ENCODE results near the gene HSD17B14. TPM values are rescaled to one million over a fixed set of nuclear protein-coding genes. Genes with fewer than 3 reads are reported as not detected.

HSD17B14 gene
- total and polyA plus RNA-seq, 9 of the 15 experiments (the other 6 are each of a cell fraction or from before 2014, with no cell fraction given): 0.16 TPM; not detected in 8

GRCh38 chr19:48881741-48882657 is 45.7 kb upstream of the HSD17B14 start (continued):
- peak; percentile 76; the same call in 1 of the 2 replicates for TF ChIP-seq PHTF2 (CRISPR knock-in tag; IDR thresholded peaks at IDR 0.05)
- TF ChIP-seq NKRF (IDR thresholded peaks at IDR 0.05; ENCODE audit: borderline replicate concordance): no peak
- peak; percentile 95 for TF ChIP-seq TCF15 (CRISPR knock-in tag; IDR thresholded peaks at IDR 0.05)
- peak; percentile 80; the same call in 1 of the 2 replicates for TF ChIP-seq KLF13 (tag; IDR thresholded peaks at IDR 0.05; ENCODE audit: borderline replicate concordance, low read depth)
- TF ChIP-seq ZNF134 (CRISPR knock-in tag; conservative IDR thresholded peaks at IDR 0.05): peak; percentile 71
- no peak for TF ChIP-seq KDM2B (CRISPR knock-in tag; IDR thresholded peaks at IDR 0.05)
- TF ChIP-seq THRA (IDR thresholded peaks at IDR 0.05): no peak
- 0 out of 4 replicates have a peak, but pooled peaks have one; percentile 21 to 24 for TF ChIP-seq TRIM24 (IDR thresholded peaks at IDR 0.05)
- peak; percentile 85 for TF ChIP-seq PPARD (CRISPR knock-in tag; IDR thresholded peaks at IDR 0.05)
- no peak for TF ChIP-seq EZH2 (IDR thresholded peaks at IDR 0.05; ENCODE audit: borderline replicate concordance, low read depth, low read length)
- no peak for TF ChIP-seq ZFP91 (CRISPR knock-in tag; IDR thresholded peaks at IDR 0.05)
- no peak for TF ChIP-seq ZNF263 (CRISPR knock-in tag; IDR thresholded peaks at IDR 0.05; ENCODE audit: borderline replicate concordance)
- TF ChIP-seq KLF10 (CRISPR knock-in tag; IDR thresholded peaks at IDR 0.05): peak; percentile 32; the same call in 1 of the 2 replicates
- no peak for TF ChIP-seq RFX1 (IDR thresholded peaks at IDR 0.05)
- 0 out of 2 replicates have a peak, but pooled peaks have one; percentile 45 for TF ChIP-seq ZNF561 (CRISPR knock-in tag; conservative IDR thresholded peaks at IDR 0.05)
- no peak for TF ChIP-seq NR4A1 (CRISPR knock-in tag; IDR thresholded peaks at IDR 0.05)
- peak; percentile 98 for TF ChIP-seq NR4A1 (tag; IDR thresholded peaks at IDR 0.05)
- no peak for TF ChIP-seq POLR2H (tag; IDR thresholded peaks at IDR 0.05; ENCODE audit: low read depth)
- TF ChIP-seq FOXM1 (IDR thresholded peaks at IDR 0.05; ENCODE audit: low read depth): no peak
- no peak for TF ChIP-seq FOXM1 (CRISPR knock-in tag; IDR thresholded peaks at IDR 0.05; ENCODE audit: low read depth)
- peak; percentile 90 for TF ChIP-seq ZNF41 (CRISPR knock-in tag; conservative IDR thresholded peaks at IDR 0.05)
- TF ChIP-seq GABPA (tag; conservative IDR thresholded peaks at IDR 0.05; ENCODE audit: low read depth): no peak
- no peak for TF ChIP-seq NBN (IDR thresholded peaks at IDR 0.05; ENCODE audit: low read depth)
- TF ChIP-seq ILK (tag; IDR thresholded peaks at IDR 0.05; ENCODE audit: borderline replicate concordance, low read depth): peak; percentile 88

All from K562 (cell line).